ENCODE measurements around the gene SNRPD3.
"Not testable (repeated sequence)": the region's sequence is repeated elsewhere in the genome, so short reads cannot be mapped to it uniquely, and the experiment has no call there.

Gene SNRPD3

GRCh38 chr22:24595228-24595627 lies 39.4 kb downstream of the SNRPD3 start:
- TF ChIP-seq TAF1 (IDR thresholded peaks at IDR 0.05; ENCODE audit: borderline replicate concordance, insufficient read depth, low read length) (no peak), REST (IDR thresholded peaks at IDR 0.05; ENCODE audit: insufficient read depth in 1 of 2, low read depth in 2 of 2, low read length in 2 of 2) (no peak)

- TF ChIP-seq FOXP2 (optimal IDR thresholded peaks at IDR 0.05; ENCODE audit: borderline replicate concordance, extremely low read depth, extremely low read length, insufficient read depth) (no peak), TAF1 (IDR thresholded peaks at IDR 0.05; ENCODE audit: borderline replicate concordance, insufficient read depth, low read length) (no peak), POLR2AphosphoS5 (IDR thresholded peaks at IDR 0.05; ENCODE audit: low read depth, low read length) (no peak), REST (IDR thresholded peaks at IDR 0.05; ENCODE audit: insufficient read depth in 1 of 2, low read depth in 2 of 2, low read length in 2 of 2) (no peak), SIN3A (IDR thresholded peaks at IDR 0.05; ENCODE audit: borderline replicate concordance, insufficient read depth, low read length) (no peak)
These were observed 40.1 kb downstream of the SNRPD3 start for GRCh38 chr22:24595863-24596262.

GRCh38 chr22:24599514-24599913 lies 43.7 kb downstream of the SNRPD3 start:
- no peak for TF ChIP-seq FOXP2 (optimal IDR thresholded peaks at IDR 0.05; ENCODE audit: borderline replicate concordance, extremely low read depth, extremely low read length, insufficient read depth)

GRCh38 chr22:24601217-24602104 lies 45.7 kb downstream of the SNRPD3 start:
- TF ChIP-seq FOXP2 (optimal IDR thresholded peaks at IDR 0.05; ENCODE audit: borderline replicate concordance, extremely low read depth, extremely low read length, insufficient read depth) (no peak), SIN3A (IDR thresholded peaks at IDR 0.05; ENCODE audit: borderline replicate concordance, insufficient read depth, low read length) (no peak), POLR2AphosphoS5 (IDR thresholded peaks at IDR 0.05; ENCODE audit: low read depth, low read length) (no peak), REST (IDR thresholded peaks at IDR 0.05; ENCODE audit: insufficient read depth in 1 of 2, low read depth in 2 of 2, low read length in 2 of 2) (no peak), TAF1 (IDR thresholded peaks at IDR 0.05; ENCODE audit: borderline replicate concordance, insufficient read depth, low read length) (no peak)

GRCh38 chr22:24602847-24603769 lies 47.3 kb downstream of the SNRPD3 start, which contains the start of gene GGT1:
TSS of gene GGT1 (plus strand) at chr22:24603193. CDS start at chr22:24611082, 7,889 bp downstream.
- not testable (repeated sequence) for TF ChIP-seq SIN3A (IDR thresholded peaks at IDR 0.05; ENCODE audit: borderline replicate concordance, insufficient read depth, low read length); TAF1 (IDR thresholded peaks at IDR 0.05; ENCODE audit: borderline replicate concordance, insufficient read depth, low read length); FOXP2 (optimal IDR thresholded peaks at IDR 0.05; ENCODE audit: borderline replicate concordance, extremely low read depth, extremely low read length, insufficient read depth)
